ELR (cell line): ENCODE measurements around the gene VAPA.

Experiments used
- DNase-seq: peaks from one replicate; pipeline ENCODE4 v3.0.0-alpha.2; 2015; ENCODE audit warnings: low read depth

VAPA gene

DNA sequence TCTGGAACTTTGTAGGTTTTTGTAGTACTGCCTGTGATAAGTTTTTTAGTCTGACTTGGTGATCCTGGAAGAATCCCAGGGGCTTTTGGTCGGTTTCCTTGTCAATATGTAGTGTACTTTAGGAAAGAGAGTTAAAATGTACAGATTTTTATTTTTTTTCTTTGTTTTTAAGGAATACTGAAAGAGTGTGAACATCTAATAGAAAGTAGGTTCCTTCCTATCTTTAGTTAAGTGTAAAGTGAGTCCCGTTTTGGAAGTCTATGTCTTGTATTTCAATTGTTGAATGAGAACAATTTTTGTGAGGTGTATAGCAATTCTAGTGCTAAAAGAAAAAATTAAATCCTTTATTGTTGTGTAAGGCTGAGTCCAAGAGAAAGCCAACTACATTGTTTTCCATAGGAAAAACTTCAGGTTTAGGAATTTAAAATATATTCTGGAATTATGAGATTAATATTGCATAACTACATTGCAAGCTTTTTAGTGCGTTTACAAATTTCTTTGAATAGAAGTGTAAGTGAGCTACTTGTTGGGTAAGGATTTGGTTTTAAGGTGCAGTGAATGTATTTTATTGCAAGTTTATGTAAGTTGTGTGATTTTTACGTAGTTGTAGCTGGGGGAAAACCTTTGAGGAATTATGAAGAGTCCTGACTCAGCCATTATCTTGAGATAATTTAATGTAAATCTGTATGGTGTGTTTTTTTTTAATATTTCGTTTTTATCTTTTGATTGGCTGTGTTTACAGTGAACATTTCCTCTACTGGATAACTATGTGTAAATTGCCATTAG, 1.7 kb downstream of the VAPA start:
- no peak for DNase-seq

DNA sequence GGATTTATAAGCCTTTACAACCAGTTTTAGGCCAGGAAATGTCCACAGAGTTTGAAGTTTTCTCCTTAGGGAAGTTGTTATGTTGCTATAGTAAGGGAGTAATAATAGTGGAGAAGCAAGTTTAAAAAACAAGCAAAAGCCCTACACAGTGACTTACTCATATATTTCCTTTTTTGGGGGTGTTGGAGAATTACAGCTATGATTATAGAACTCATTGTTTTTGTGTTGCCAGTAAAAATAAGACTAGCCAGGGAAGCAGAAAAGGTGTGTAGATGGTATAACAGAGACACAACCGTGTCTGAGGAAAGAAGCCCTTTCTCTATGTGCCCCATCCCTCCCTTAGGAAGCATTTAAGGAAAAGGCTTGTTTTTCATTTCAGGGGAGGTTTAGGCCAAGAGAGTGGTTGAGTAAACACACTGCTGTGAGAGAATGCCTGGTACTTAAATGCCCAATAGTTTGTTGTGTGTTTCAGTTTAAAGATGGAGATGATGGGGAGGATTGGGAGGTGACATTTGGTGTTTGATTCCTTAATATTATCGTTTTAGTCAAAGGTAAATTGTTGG, 2.3 kb downstream of the VAPA start:
- DNase-seq = peak; percentile 28

DNA sequence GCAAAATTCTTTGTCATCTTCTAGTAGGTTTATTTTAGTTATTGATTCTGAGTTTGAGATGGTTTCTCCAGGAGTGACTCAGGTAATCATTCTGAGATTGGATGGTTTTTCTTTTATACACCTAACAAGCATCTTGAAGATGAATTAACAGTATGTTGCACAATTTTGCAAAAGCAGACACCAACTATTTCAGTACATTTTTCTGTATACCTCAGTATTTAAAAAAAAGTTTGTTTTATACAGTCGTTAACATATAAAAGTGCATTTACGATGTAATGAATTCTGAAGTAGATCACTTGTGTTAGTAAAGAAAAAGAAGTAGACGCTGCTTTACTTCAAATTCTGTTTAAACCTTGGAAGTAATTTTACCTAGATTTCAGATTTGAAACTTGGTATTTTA, 3.0 kb downstream of the VAPA start:
- no peak for DNase-seq

DNA sequence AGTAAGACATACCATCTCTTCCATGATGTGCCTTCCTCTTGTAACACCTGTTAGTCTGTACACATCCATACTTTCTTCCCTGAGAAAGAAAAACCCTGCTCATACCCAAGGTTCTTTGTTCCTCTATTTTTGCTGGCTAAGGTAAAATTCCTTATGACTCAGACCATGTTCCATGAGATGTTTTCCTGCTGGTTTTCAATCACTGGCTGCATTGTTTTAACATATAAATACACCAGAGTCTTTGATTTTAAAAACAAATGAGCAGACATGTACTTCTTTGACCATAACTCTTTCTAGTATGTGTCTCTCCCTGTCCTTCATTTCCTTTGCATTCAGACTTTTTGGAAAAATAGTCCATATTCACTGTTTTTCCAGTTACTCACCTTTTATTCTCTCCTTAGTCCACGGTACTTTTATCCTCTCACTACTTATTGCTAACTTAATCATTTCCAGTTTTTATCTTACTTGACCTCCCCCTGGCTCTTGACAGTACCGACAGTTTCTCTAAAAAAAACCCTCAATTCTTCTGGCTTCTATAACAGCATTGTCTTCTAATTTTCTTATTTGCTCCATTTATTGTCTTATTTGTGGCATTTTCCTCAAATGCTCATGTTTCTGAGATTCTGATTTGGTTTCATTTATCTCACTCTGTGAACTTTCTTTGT, 4.3 kb downstream of the VAPA start:
- peak; percentile 77 for DNase-seq

DNA sequence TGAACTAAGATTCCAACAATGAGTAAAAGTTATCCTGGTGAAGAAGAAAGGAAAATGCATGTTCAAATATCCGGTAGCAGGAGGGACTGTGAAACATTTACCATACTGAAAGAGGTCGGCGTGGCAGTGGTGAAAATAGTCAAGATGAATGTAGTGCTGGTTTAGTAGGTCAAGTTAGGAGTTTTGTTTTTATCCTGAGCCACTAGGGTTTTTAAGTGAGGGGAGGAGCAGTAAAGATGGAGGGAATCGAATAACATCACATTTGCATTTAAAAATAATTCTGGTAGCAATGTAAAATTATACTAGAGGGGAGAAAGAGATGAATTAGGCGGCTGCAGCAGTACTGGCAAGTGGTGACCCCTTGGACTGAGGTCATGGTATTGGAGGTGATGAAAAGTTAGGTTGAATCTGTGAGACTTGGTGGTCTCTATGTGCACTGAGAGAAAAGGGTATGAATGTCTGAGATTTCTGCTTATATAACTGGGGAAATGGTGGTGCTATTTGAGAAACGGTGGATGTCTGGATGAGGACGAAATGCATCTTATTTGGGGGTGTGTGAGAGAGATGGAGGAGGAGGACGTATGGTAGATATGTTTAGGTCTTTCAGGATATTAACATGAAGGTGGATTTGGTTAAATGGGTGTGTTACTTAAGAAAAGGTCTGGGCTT, 5.9 kb downstream of the VAPA start:
- DNase-seq = no peak

DNA sequence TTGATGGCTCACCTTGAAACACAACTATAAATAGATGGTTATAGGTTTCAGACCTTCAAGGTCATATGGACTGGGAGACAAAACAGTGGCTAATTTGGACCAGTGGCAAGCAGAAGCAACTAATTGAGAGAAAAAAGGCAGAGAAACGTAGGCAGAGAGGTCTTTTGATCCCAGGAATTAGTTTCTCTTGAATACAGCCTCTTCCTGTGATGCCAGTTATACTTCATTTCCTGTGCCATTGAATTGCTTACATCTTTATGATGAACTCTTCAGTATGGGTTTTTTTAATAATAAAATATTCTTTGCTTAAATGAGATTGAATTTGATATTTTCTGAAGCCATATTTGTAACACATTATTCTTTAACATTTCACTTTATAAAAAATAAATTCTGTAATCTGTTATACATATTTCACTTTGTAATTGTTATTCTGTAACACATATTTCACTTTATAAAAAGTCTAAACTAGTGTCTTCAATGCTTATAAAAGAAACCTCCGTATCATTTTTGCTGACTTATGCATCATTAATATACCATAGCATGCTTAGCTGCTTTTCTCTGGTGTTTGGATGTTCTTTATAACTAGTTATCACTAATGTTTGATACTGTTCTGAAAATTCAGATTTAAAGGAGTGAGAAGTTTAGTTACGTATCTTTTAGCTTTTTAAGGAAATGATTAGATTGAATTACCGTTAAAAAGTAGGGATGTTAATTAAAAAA, 8.9 kb downstream of the VAPA start:
- DNase-seq = no peak

DNA sequence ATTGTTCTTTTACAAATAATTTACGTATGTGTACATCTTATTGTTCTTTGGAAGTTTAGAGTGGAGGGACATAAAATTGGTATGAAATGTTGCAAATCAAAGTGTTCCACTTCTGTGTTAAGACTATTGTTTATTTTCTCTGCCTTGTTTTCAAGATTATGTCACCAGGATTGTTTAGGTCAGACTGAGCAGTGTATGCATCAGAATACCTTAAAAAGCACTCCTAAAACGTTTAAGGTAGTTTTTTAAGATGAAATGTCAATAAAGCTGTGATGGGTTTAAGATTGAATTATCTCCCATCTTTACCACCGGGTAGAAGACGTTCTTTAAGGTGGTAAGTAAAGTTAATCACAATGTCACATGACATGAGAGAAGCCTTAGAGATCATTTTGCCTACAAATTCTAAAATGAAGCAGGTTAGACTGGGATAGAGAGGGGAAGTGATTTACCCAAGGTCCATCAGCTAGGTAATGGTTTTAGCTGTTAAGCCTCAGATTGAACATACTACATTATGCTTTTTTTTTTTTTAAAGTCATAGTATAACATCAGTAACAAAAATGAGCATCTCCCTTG, 10.6 kb downstream of the VAPA start:
- DNase-seq = no peak

DNA sequence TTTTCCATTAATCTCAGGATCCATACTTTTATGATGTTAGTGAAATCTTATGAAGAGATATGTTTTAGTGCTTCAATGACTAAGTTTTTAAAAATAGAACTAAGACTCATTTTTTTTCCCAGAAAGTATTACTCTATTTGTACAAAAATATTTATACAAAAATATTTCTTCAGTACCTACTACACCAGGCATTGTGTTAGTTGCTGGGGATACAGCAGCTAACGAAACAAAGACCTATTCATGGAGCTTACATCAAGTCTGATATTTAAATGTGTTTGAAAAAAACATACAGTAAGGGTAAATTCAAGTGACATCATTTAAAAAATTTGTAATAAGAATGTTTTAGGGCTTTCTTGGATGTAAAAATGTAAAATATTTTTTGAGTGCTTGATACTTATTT, 11.6 kb downstream of the VAPA start:
- DNase-seq = no peak

DNA sequence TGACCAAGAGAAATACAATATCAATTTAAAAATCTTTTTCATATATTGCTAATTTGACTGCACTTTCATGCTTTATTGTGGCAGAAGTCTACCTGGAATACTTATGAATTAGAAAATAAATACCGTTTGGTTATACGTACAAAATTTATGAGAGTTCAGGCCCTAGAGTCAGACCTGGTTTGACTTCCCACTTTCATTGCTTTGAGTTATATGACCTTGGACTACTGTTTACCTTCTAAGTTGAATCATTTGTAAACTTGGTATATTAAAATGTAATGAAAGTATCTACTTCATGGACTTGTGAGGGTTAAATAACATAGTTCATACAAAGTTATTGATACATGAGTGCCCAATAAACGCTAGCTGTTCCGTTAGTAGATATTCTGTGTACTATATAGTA, 12.0 kb downstream of the VAPA start:
- no peak for DNase-seq

DNA sequence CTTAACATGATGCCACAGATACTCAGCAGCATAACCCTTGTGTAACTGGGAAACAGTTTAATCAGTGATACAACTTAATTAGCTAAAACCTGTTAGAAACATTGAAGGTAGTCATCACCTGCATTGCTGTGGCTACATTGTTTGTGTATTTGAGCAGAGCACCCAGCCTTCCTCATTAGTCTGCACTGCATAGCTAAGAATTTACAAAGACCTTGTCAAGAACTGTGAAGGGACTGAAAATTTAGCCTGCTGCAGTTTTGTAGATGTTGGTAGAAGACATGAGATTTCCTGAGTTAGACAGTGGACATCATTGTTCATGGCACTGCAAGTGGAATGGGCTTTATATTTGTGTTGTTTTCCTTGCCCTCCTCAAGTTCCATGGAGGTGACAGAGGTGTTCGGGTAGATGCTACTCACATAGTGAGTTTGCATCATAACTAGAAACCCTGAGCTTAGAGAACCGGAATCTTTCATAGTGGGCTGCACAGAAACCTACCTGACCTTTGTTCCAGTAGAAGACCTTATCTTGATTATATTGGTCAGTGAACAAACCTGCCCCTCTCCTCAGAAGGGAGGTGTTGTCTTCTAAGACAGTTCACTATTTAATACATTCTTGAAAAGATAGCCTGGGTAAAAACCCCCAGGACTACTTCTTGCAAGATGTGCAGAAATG, 12.5 kb downstream of the VAPA start:
- DNase-seq = no peak

DNA sequence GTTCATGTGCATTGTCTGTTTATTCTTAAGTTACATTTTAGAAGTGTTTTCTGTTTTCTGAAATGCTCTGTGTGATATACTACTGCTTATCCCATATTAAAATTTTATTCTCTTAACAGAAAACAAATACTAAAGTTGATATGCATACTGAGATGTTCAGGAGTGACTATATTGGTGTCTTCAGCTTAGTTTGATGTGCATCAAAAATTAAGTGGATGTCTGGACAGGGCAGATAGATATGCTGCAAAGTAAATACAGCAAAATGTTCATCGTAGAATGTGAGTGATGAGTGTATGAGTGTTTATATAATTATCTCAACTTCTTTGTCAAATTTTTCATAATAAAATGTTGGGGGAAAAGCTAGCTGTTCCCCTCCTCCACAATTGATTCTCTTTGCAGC, 13.2 kb downstream of the VAPA start:
- DNase-seq = no peak

DNA sequence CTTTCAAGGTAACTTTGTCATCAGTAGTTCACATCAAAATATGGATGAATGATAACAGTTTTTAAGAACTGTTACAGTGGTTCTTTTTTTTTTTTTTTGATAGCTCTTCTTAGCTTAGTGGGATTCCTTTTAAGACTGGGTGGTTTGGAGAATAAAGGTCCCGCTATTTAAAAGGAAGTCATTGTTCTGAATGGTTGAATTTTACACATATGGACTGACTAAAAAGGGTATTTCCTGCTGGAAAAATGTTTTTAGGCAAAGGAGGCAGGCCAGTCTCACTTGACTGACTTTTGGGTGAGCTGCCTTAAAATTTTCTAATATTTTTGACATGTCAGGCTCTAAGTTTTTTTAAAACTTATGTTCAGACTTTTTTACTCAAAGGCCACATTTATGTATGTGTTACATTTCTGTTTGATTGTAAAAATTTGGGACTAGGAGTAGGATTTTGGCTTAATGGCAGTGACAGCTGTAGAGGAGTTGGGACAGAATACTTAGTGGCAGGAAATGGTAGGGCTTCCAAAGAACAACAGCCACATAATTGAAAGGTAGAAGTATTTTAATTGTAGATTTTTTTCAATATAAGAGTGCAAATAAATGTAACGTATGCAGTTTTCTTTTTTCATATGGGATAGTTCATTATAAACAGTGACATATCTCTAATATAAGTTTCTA, 13.7 kb downstream of the VAPA start:
- DNase-seq = no peak

DNA sequence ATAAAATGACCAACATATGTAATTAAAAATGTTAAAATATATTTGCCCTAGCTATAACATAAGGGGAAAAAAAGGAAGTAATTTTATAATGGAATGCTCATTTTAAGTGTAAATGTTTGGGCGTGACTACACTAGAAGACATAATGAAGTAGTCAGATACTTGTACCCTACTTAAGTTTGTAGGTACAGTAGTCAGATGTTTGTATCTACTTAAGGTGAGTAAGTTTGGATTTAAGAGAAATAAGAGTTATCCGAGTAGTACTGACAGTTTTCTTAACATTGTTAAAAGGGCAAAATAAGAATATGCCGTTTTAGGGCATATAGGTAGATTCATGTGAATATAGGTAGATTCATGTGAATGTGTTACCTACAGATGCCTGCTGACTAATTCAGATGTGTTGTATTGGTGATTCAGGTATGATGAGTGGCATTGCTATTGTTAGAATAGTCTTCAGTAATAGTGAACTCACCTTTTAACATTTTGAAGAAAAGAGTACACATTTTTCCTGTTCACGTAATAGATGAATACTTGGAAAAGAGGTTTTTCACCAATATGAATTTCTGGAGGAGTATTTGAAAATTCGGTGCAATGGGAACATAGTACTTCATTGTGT, 14.9 kb downstream of the VAPA start:
- DNase-seq = no peak

DNA sequence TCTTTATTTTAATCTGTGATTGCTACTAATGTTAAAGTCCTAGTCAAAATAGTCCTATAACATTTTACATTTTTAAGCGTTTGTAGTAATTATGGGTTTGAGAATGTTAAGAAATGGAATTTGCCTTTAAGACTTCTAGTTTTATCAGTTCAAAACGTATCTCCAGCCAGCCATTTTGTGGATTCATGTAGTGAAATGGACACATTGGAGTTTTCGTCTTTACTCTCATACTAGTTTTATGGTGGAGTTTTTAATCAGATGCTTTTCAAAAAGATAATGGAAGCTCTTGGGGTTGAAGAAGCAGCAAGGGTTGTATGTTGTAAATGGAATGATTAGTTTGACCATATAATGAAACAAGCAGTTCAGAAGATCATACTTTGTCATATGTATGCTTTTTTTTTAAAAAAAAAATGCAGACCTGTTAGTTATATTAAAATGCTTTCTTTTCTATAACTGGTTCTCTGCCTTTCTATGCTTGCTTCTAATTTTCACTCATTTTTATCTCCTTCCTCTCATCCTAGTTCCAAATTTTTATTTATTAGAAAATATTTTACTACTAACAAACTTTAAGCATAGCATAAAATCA, 16.6 kb downstream of the VAPA start:
- no peak for DNase-seq

DNA sequence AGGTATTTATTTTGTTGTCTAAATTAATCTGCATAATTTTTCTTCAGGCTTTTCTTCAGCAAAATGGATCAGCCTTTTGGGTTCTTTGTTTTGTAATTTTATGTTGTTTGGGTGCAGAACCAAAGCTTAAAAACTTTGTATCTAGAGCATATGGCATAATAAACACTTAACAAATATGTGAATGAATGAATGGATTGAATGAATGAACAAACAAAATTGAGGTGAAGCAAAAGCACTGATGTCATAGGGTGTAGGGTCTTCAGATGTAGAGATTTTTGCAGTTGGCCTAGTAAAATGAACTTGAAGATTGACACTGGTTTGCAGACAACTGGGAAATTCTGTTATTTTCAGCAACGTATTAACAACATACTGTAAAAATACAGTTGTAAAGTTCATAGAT, 17.3 kb downstream of the VAPA start:
- DNase-seq = no peak

DNA sequence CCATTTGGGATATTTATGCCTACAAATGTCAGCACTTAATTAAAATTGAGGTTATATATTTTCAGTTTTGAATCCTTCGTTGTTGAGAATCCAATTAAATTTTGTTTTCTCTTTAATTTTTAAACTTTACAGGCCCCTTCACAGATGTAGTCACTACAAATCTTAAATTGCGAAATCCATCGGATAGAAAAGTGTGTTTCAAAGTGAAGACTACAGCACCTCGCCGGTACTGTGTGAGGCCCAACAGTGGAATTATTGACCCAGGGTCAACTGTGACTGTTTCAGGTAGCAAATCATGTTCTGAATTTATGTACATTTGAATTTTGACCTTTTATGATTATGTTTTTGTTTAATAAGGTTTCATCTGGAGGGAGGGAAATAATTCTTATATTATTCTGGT, 17.9 kb downstream of the VAPA start:
- DNase-seq = no peak

DNA sequence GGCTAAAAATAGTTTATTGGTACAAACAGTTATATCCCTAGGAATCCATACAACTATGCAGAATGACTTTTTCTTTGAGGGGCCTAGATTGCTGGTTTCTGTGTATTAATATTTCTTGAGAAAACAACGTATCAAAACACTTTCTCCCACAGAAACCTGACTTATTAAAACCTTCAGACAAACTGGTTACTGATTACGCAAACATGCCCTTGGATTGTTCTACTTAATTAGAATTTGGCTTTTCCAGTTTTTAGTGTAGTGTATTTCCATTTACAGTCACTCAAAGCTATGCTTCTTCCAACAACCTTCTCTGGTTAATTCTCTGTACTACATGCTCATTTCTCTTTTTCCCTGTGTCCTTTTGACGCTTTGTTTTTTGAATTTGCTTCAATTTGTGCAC, 20.0 kb downstream of the VAPA start:
- DNase-seq = no peak

DNA sequence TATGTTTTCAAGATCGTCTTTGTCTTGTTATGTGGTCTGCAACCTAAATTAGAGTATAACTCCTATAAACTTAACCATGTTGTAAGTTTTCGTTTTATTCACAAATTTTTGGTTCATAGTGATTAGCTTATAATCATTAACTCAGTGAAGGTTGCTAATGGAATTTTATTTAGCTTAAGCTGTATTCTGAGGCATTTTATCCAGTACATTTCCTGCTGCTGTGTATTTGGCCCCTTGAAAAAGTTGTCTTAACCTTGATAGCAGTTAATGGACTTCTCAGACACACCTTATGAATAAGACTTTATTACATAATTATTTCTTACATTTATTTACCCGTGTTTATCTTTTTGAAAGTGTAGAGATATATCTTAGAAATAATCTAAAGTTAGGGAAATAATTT, 20.5 kb downstream of the VAPA start:
- no peak for DNase-seq

DNA sequence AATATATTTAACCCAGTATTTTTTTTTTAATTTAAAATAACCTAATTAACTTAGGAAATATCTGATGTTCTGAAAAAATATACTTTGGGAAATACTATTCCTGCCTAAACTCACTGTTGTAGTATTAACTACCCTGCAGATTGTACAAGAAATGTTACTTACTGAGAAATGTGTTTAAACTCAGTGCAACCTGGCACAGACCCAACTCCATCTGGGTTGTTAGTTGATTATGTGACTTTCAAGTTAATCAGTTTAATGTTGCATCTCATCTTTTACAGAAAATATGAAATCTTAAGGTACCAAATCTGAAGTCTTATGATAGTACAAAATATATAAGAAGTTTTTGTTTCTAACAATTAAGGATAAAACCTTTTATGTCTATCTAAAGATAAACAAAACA, 27.3 kb downstream of the VAPA start:
- no peak for DNase-seq

DNA sequence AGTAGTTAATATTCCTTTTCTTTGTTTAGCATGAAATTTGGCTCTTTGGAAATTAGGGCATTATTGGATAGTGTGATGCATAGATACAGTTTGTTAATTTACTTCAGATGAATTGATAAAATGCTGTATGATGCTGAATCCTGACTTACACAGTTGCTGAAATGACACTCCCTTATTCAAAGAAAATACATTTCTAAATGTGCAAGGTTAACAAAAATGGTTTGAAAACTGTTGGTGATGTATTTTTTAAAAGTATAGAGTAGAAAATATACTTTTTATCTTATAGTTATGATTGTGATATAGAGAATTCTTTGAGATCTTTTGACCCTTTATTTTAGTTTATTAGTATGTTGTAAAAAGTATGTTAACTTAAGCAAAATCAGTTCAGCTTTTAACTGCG, 27.8 kb downstream of the VAPA start:
- no peak for DNase-seq
